Upper lobe of left lung (tissue), 4 donors: ENCODE results near the gene DAPK1.

ENCODE experiments used
- CTCF ChIP-seq, 6 experiments: fragments of 450-650 bp in 4 of 6; fragments of 200-600 bp in 2 of 6; sonication (generic) in 2 of 6; IDR thresholded peaks; one replicate each; pipeline ENCODE4 v1.5.1; 2016 to 2019; ENCODE audit warnings: antibody characterized with exemption in 6 of 6
- EP300 ChIP-seq, 4 donors: sonication (generic); formaldehyde crosslinking; IDR thresholded peaks; one replicate each; pipeline ENCODE4 v1.5.1; 2017; ENCODE audit warnings: antibody characterized with exemption in 4 of 4, control low read depth in 2 of 4
- POLR2A ChIP-seq, 4 donors: fragments of 450-650 bp; IDR thresholded peaks; one replicate each; pipeline ENCODE4 v1.5.1; 2016 to 2017; ENCODE audit warnings: antibody characterized with exemption in 4 of 4, mild to moderate bottlenecking in 2 of 4
- POLR2AphosphoS5 ChIP-seq, 2 donors: sonication (generic); formaldehyde crosslinking; IDR thresholded peaks; one replicate each; pipeline ENCODE4 v1.5.1; 2017; ENCODE audit warnings: antibody characterized with exemption in 2 of 2

- TF ChIP-seq CTCF (IDR thresholded peaks at IDR 0.05) (no peak), EP300 (IDR thresholded peaks at IDR 0.05) (no peak), POLR2AphosphoS5 (IDR thresholded peaks at IDR 0.05) (no peak), POLR2A (IDR thresholded peaks at IDR 0.05) (no peak)
These were observed 166.7 kb downstream of the DAPK1 start for GRCh38 chr9:87664153-87665060.
